Stimulated activated CD4-positive, alpha-beta T cell treated with anti-CD3 and anti-CD28 coated beads, Interleukin-15, amount 100 ng/mL, for 48 hours (primary cell): ENCODE results near the gene ELFN1.

ENCODE experiments used
- DNase-seq, 2 donors: peaks; one replicate each; pipeline ENCODE4 v3.0.0-alpha.2; 2020; ENCODE audit warnings: low read depth in 2 of 2

ELFN1 gene

GRCh38 chr7:1725199-1725690 lies 55.2 kb downstream of the ELFN1 start:
- DNase-seq = no peak

- DNase-seq = no peak
These were observed 55.9 kb downstream of the ELFN1 start for GRCh38 chr7:1725766-1726630.

GRCh38 chr7:1727079-1727478 lies 57.0 kb downstream of the ELFN1 start:
- no peak for DNase-seq

GRCh38 chr7:1727812-1728570 lies 57.9 kb downstream of the ELFN1 start:
- no peak for DNase-seq

GRCh38 chr7:1729183-1729582 lies 59.1 kb downstream of the ELFN1 start:
- no peak for DNase-seq

GRCh38 chr7:1729773-1730172 lies 59.7 kb downstream of the ELFN1 start:
- DNase-seq = no peak

GRCh38 chr7:1732072-1732471 lies 62.0 kb downstream of the ELFN1 start:
- DNase-seq = no peak

- DNase-seq = no peak
These were observed 62.6 kb downstream of the ELFN1 start for GRCh38 chr7:1732645-1733044.

GRCh38 chr7:1733206-1733907 lies 63.3 kb downstream of the ELFN1 start:
- DNase-seq = no peak

- no peak for DNase-seq
These were observed 64.0 kb downstream of the ELFN1 start for GRCh38 chr7:1733908-1734730.

GRCh38 chr7:1735262-1735661 lies 65.2 kb downstream of the ELFN1 start:
- DNase-seq = no peak

GRCh38 chr7:1735806-1736483 lies 65.9 kb downstream of the ELFN1 start:
- no peak for DNase-seq

GRCh38 chr7:1736484-1736817 lies 66.4 kb downstream of the ELFN1 start:
- no peak for DNase-seq

GRCh38 chr7:1736830-1737229 lies 66.8 kb downstream of the ELFN1 start:
- DNase-seq = no peak

- no peak for DNase-seq
These were observed 67.4 kb downstream of the ELFN1 start for GRCh38 chr7:1737523-1737922.

GRCh38 chr7:1737956-1738355 lies 67.9 kb downstream of the ELFN1 start:
- DNase-seq = no peak

- no peak for DNase-seq
These were observed 68.4 kb downstream of the ELFN1 start for GRCh38 chr7:1738511-1738910.

GRCh38 chr7:1738956-1739355 lies 68.9 kb downstream of the ELFN1 start:
- no peak for DNase-seq

- DNase-seq = no peak
These were observed 69.5 kb downstream of the ELFN1 start for GRCh38 chr7:1739593-1739992.

- DNase-seq = no peak
These were observed 70.1 kb downstream of the ELFN1 start for GRCh38 chr7:1740214-1740613.

GRCh38 chr7:1741246-1741645 lies 71.2 kb downstream of the ELFN1 start:
- DNase-seq = no peak
